Endothelial cell of umbilical vein (primary cell): ENCODE measurements around the gene DNAJC3. TPM values are rescaled to one million over a fixed set of nuclear protein-coding genes. Genes with fewer than 3 reads are reported as not detected.

Experiments
- BruUV-seq: library from RNA; stranded (reverse); fragments of 400-500 nt; replicated peaks from 2 replicates; lab custom pipeline; 2021; lab: Mats Ljungman, UMichigan
- CTCF ChIA-PET: fragments of 300-600, 350-600 bp; sonication (Branson Sonifier 250); formaldehyde crosslinking; loops from one replicate; lab custom pipeline; 2021; ENCODE audit warnings: antibody characterized with exemption, inconsistent platforms; lab: Charles Lee
- POLR2A ChIA-PET: fragments of 300-600, 350-600 bp; sonication (Branson Sonifier 250); formaldehyde crosslinking; loops from one replicate; lab custom pipeline; 2021; ENCODE audit warnings: antibody characterized with exemption, inconsistent platforms; lab: Charles Lee
- DNase-seq: peaks from one replicate; pipeline ENCODE4 v3.0.0-alpha.2; 2011; ENCODE audit warnings: low read depth, low spot score
- FAIRE-seq: peaks from 2 replicates; lab custom pipeline; 2011; peaks lifted over from hg19 to GRCh38; lab: Jason Lieb, UNC
- H2AFZ ChIP-seq: 2 replicates; pipeline ENCODE4 v1.6.0; 2012; ENCODE audit warnings: low read depth, low read length, control low read depth, inconsistent platforms
- H3K27ac ChIP-seq: 2 replicates; pipeline ENCODE4 v1.5.1; 2011; ENCODE audit warnings: low read depth, mild to moderate bottlenecking, control low read depth, low read length, moderate library complexity; ENCODE audit not compliant: insufficient read depth
- H3K27me3 ChIP-seq, 2 experiments: 2 replicates each; pipeline versions ENCODE4 v1.6.0 to v1.6.1; 2011; ENCODE audit warnings: low read length in 2 of 2, mixed read lengths in 1 of 2; ENCODE audit not compliant: control insufficient read depth in 2 of 2, insufficient read depth in 2 of 2
- H3K36me3 ChIP-seq, 2 experiments: 2 replicates in 1 of 2; 3 replicates in 1 of 2; pipeline ENCODE4 v1.5.1; 2011; ENCODE audit warnings: low read length in 2 of 2, mild to moderate bottlenecking in 1 of 2, moderate library complexity in 1 of 2; ENCODE audit not compliant: control insufficient read depth in 2 of 2, insufficient read depth in 2 of 2; ENCODE audit errors: extremely low read depth in 1 of 2
- H3K4me1 ChIP-seq: 3 replicates; pipeline ENCODE4 v1.5.1; 2011; ENCODE audit warnings: mild to moderate bottlenecking, low read length; ENCODE audit not compliant: control insufficient read depth, insufficient read depth; ENCODE audit errors: extremely low read depth
- H3K4me2 ChIP-seq: 2 replicates; pipeline ENCODE4 v1.6.1; 2011; ENCODE audit warnings: low read length, control low read depth, mixed read lengths; ENCODE audit not compliant: insufficient read depth
- H3K4me3 ChIP-seq, 3 experiments: fragments of 200-600 bp in 1 of 3; sonication (generic), shearing (Covaris generic) in 1 of 3; replicated peaks in 1 of 3; 2 replicates each; pipeline ENCODE4 v1.5.1; 2011 to 2016; ENCODE audit warnings: control low read depth in 3 of 3, low read length in 3 of 3, mild to moderate bottlenecking in 2 of 3, inconsistent platforms in 1 of 3, low read depth in 1 of 3, moderate library complexity in 1 of 3; ENCODE audit not compliant: insufficient read depth in 1 of 3
- H3K79me2 ChIP-seq: 2 replicates; pipeline ENCODE4 v1.6.0; 2012; ENCODE audit warnings: low read length, inconsistent platforms; ENCODE audit not compliant: control insufficient read depth, insufficient read depth
- H3K9ac ChIP-seq: replicated peaks from 2 replicates; pipeline ENCODE3; 2011; ENCODE audit warnings: low read length, control low read depth; ENCODE audit not compliant: insufficient read depth; ENCODE audit errors: extremely low read depth
- H3K9me1 ChIP-seq: replicated peaks from 3 replicates; pipeline ENCODE4 v1.6.0; 2011; ENCODE audit warnings: mild to moderate bottlenecking, low read length; ENCODE audit not compliant: control insufficient read depth, insufficient read depth; ENCODE audit errors: extremely low read depth
- H3K9me3 ChIP-seq: replicated peaks from 2 replicates; pipeline ENCODE4 v1.5.1; 2012; ENCODE audit warnings: low read length, inconsistent platforms; ENCODE audit not compliant: control insufficient read depth, insufficient read depth
- H4K20me1 ChIP-seq: replicated peaks from 2 replicates; pipeline ENCODE3; 2011; ENCODE audit warnings: mild to moderate bottlenecking, low read length; ENCODE audit not compliant: control insufficient read depth, insufficient read depth; ENCODE audit errors: extremely low read depth
- CTCF ChIP-seq, 2 donors: IDR thresholded peaks; 1 replicate in 1 of 2; 2 replicates in 1 of 2; pipeline ENCODE4 v1.5.1; 2011; ENCODE audit warnings: low read length in 2 of 2, mild to moderate bottlenecking in 2 of 2, moderate library complexity in 2 of 2, control low read depth in 1 of 2, inconsistent platforms in 1 of 2, low read depth in 1 of 2; ENCODE audit not compliant: insufficient read depth in 1 of 2; ENCODE audit errors: extremely low read depth in 1 of 2
- EZH2 ChIP-seq: IDR thresholded peaks from 2 replicates; pipeline ENCODE4 v1.6.1; 2012; ENCODE audit warnings: borderline replicate concordance, low read depth, mild to moderate bottlenecking, moderate library complexity, low read length, inconsistent platforms; ENCODE audit not compliant: severe bottlenecking
- FOS ChIP-seq: IDR thresholded peaks from 2 replicates; pipeline ENCODE4 v1.6.1; 2011; ENCODE audit warnings: mild to moderate bottlenecking, low read length, moderate library complexity, borderline replicate concordance; ENCODE audit not compliant: insufficient read depth
- GATA2 ChIP-seq: IDR thresholded peaks from 2 replicates; pipeline ENCODE4 v1.7.0; 2011; ENCODE audit warnings: low read depth, mild to moderate bottlenecking, moderate library complexity, mixed read lengths, low read length; ENCODE audit not compliant: insufficient read length, insufficient read depth
- JUN ChIP-seq: IDR thresholded peaks from 2 replicates; pipeline ENCODE4 v1.6.1; 2011; ENCODE audit warnings: borderline replicate concordance, low read depth; ENCODE audit not compliant: insufficient read length, insufficient read depth
- MAX ChIP-seq: IDR thresholded peaks from 2 replicates; pipeline ENCODE4 v1.6.1; 2011; ENCODE audit not compliant: insufficient read depth, insufficient read length
- MYC ChIP-seq: IDR thresholded peaks from one replicate; pipeline ENCODE4 v1.6.1; 2011; ENCODE audit warnings: mild to moderate bottlenecking, low read depth, low read length
- POLR2A ChIP-seq: IDR thresholded peaks from 2 replicates; pipeline ENCODE4 v1.6.1; 2012; ENCODE audit warnings: low read depth, mild to moderate bottlenecking, control low read depth, low read length
- POLR2AphosphoS5 ChIP-seq: IDR thresholded peaks from 2 replicates; pipeline ENCODE4 v1.6.1; 2012; ENCODE audit warnings: low read depth, mild to moderate bottlenecking, control low read depth, low read length, moderate library complexity; ENCODE audit not compliant: insufficient read depth
- dilution Hi-C: fragments of 300-500 bp; cut with MboI; formaldehyde crosslinking; loops from one replicate; pipeline ENCODE4 v1.15.0; 2019; ENCODE audit warnings: low sequenced_read_pairs; ENCODE audit not compliant: extremely low pct_ligation_motif_present
- intact Hi-C: fragments of 100-400 bp; cut with micrococcal nuclease; formaldehyde crosslinking; loops from one replicate; pipeline ENCODE4 v1.10.0; 2022
- polyA plus RNA-seq, 4 experiments: library from polyadenylated mRNA; depleted of rRNA in 3 of 4; stranded (reverse) in 3 of 4; unstranded in 1 of 4; fragments of >200 nt; gene quantifications; 2 replicates each; pipeline versions ENCODE4 v1.2.1 to v1.2.3, GENCODE V29; 2011 to 2012; ENCODE audit warnings: missing spikeins in 1 of 4
- total RNA-seq: library from RNA; stranded (reverse); gene quantifications from 2 replicates; pipeline ENCODE4 v1.2.3, GENCODE V29; 2021

The DNAJC3 gene
- total and polyA plus RNA-seq, 2 donors (not counting 3 experiments of a cell fraction or from before 2014, with no cell fraction given) = 17.0 to 51.2 TPM

GRCh38 chr13:95677564-95678266 is 776 bp downstream of the DNAJC3 start:
- FAIRE-seq (no peak), DNase-seq (peak; percentile 49)
- TF ChIP-seq GATA2 (no peak), JUN (no peak), CTCF (IDR thresholded peaks at IDR 0.05; ENCODE audit: extremely low read depth in 1 of 2, insufficient read depth in 1 of 2, low read depth in 1 of 2, low read length in 2 of 2) (no peak), MAX (no peak), POLR2A (no peak), POLR2AphosphoS5 (no peak), EZH2 (no peak), MYC (no peak), FOS (no peak)
- peak overlapping the region; percentile 43 to 88 (median 63) for H3K4me3 ChIP-seq
- H3K27ac ChIP-seq = peak overlapping the region; percentile 66
- H3K9me3 ChIP-seq = no peaks in the 10 kb centered on the region
- peak overlapping the region; percentile 85 for H3K9ac ChIP-seq
- H3K36me3 ChIP-seq = no peaks in the 10 kb centered on the region
- intact Hi-C loops (loop anchor here (2.0 kb wide), 2 partner anchors 107 to 967 kb away; no protein-coding TSS in a partner anchor), dilution Hi-C loops (no loop called here)
- H3K9me1 ChIP-seq = no peaks in the 10 kb centered on the region
- BruUV-seq = no TSS peak
- H4K20me1 ChIP-seq = peaks cover 2% of the 10 kb centered on the region
- H3K79me2 ChIP-seq = peaks cover 48% of the 10 kb centered on the region
- peak overlapping the region; percentile 65 for H2AFZ ChIP-seq
- peaks cover 23% of the 10 kb centered on the region for H3K4me1 ChIP-seq
- CTCF ChIA-PET = no interaction called here
- H3K4me2 ChIP-seq = peak overlapping the region; percentile 58
- POLR2A ChIA-PET = no interaction called here
- no peaks in the 10 kb centered on the region for H3K27me3 ChIP-seq
